Activated CD8-positive, alpha-beta T cell treated with anti-CD3 and anti-CD28 coated beads for 36 hours (primary cell): Measurements from ENCODE around the gene SLC9A5. TPM values are rescaled to one million over a fixed set of nuclear protein-coding genes. Genes with fewer than 3 reads are reported as not detected.

Experiments
- ATAC-seq: fragments of 200-7000 bp; cut with Tn5 transposase; one replicate; pipeline ENCODE4 v1.10.0; 2021; ENCODE audit warnings: mild to moderate bottlenecking, moderate library complexity
- CTCF ChIA-PET: fragments of 350-600 bp; sonication (Branson Sonifier 250); formaldehyde crosslinking; loops from one replicate; lab custom pipeline; 2021; ENCODE audit warnings: antibody characterized with exemption; lab: Charles Lee
- POLR2A ChIA-PET: fragments of 350-600 bp; sonication (Branson Sonifier 250); formaldehyde crosslinking; loops from one replicate; lab custom pipeline; 2021; ENCODE audit warnings: antibody characterized with exemption; lab: Charles Lee
- DNase-seq: peaks from one replicate; pipeline ENCODE4 v3.0.0-alpha.2; 2020
- H3K27ac Mint-ChIP-seq: one replicate; pipeline ENCODE4 v1.8.0; 2021; ENCODE audit warnings: mild to moderate bottlenecking, mixed read lengths
- H3K27me3 Mint-ChIP-seq: one replicate; pipeline ENCODE4 v1.8.0; 2021; ENCODE audit warnings: mixed read lengths
- H3K36me3 Mint-ChIP-seq: one replicate; pipeline ENCODE4 v1.8.0; 2021; ENCODE audit warnings: low read depth, mixed read lengths
- H3K4me1 Mint-ChIP-seq: one replicate; pipeline ENCODE4 v1.8.0; 2021; ENCODE audit warnings: low read depth, mixed read lengths
- H3K4me3 Mint-ChIP-seq: one replicate; pipeline ENCODE4 v1.8.0; 2021; ENCODE audit warnings: mild to moderate bottlenecking, moderate library complexity, mixed read lengths
- H3K9me3 Mint-ChIP-seq: one replicate; pipeline ENCODE4 v1.8.0; 2021; ENCODE audit warnings: mixed read lengths
- CTCF ChIP-seq: fragments of 200-600 bp; IDR thresholded peaks from one replicate; pipeline ENCODE4 v1.8.0; 2022; ENCODE audit warnings: antibody characterized with exemption, mild to moderate bottlenecking
- intact Hi-C: fragments of 100-400 bp; cut with micrococcal nuclease; formaldehyde crosslinking; loops from one replicate; pipeline ENCODE4 v1.10.0; 2022
- total RNA-seq, 2 experiments: library from RNA; stranded (reverse); gene quantifications; one replicate each; pipeline ENCODE4 v1.2.3, GENCODE V29; 2021

SLC9A5 gene
- total RNA-seq, 2 experiments from 2014 or later = 7.7 to 8.1 TPM

GRCh38 chr16:67245674-67246080, 3.1 kb upstream of the SLC9A5 start:
- Mint-ChIP-seq H3K27me3 (no peaks in the 10 kb centered on the region), H3K9me3 (no peaks in the 10 kb centered on the region), H3K27ac (peak overlapping the region; percentile 87), H3K4me3 (peak overlapping the region; percentile 89), H3K36me3 (peaks cover 2% of the 10 kb centered on the region), H3K4me1 (peaks cover 54% of the 10 kb centered on the region)
- no peak for TF ChIP-seq CTCF
- intact Hi-C loops = loop anchor here (2.0 kb wide), 1 partner anchor 53 kb away; the partner anchor contains the start of gene E2F4
- ChIA-PET CTCF (interaction anchor here (0.7 to 1.9 kb wide), 6 partner anchors 18 to 91 kb away, joined by 3 to 9 read pairs (median 6); partner anchors contain the start of genes E2F4 and TMEM208), POLR2A (interaction anchor here (1.9 to 10.0 kb wide), 2 partner anchors 8 to 15 kb away, joined by 8 to 123 read pairs; partner anchors contain the start of gene TMEM208)
- DNase-seq = no peak
- no peak for ATAC-seq

GRCh38 chr16:67246081-67246755, 2.6 kb upstream of the SLC9A5 start:
- TF ChIP-seq CTCF = peak; percentile 49
- intact Hi-C loops = no loop called here
- Mint-ChIP-seq H3K4me3 (peak overlapping the region; percentile 89), H3K4me1 (peaks cover 52% of the 10 kb centered on the region), H3K27me3 (no peaks in the 10 kb centered on the region), H3K36me3 (peaks cover 2% of the 10 kb centered on the region), H3K27ac (peak overlapping the region; percentile 89), H3K9me3 (no peaks in the 10 kb centered on the region)
- ATAC-seq = peak; percentile 15
- DNase-seq = peak; percentile 81
- POLR2A ChIA-PET = interaction anchor here (1.9 to 10.0 kb wide), 2 partner anchors 9 to 16 kb away, joined by 8 to 123 read pairs; partner anchors contain the start of gene TMEM208
- CTCF ChIA-PET = interaction anchor here (0.7 to 1.9 kb wide), 6 partner anchors 19 to 91 kb away, joined by 3 to 9 read pairs (median 6); partner anchors contain the start of genes E2F4 and TMEM208

GRCh38 chr16:67246756-67247191, 2.0 kb upstream of the SLC9A5 start:
- TF ChIP-seq CTCF = no peak
- intact Hi-C loops = no loop called here
- Mint-ChIP-seq H3K4me3 (peak overlapping the region; percentile 89), H3K9me3 (no peaks in the 10 kb centered on the region), H3K27me3 (no peaks in the 10 kb centered on the region), H3K27ac (peak overlapping the region; percentile 89), H3K4me1 (peaks cover 48% of the 10 kb centered on the region), H3K36me3 (peaks cover 2% of the 10 kb centered on the region)
- ChIA-PET CTCF (interaction anchor here (0.8 to 1.9 kb wide), 5 partner anchors 8 to 61 kb away, joined by 3 to 6 read pairs (median 5); partner anchors contain the start of gene E2F4), POLR2A (interaction anchor here (1.2 to 10.0 kb wide), 3 partner anchors 9 to 23 kb away, joined by 3 to 123 read pairs (median 8); partner anchors contain the start of gene TMEM208)
- DNase-seq = no peak
- ATAC-seq = peak; percentile 0

GRCh38 chr16:67247192-67248072, 1.3 kb upstream of the SLC9A5 start, which contains the start of gene FHOD1:
FHOD1 (minus strand) TSS chr16:67247481; CDS start chr16:67247410, 71 bp downstream.
- peaks cover 2% of the 10 kb centered on the region for H3K36me3 Mint-ChIP-seq
- H3K27ac Mint-ChIP-seq = peak within 1 kb of the TSS; percentile 89
- no peak for TF ChIP-seq CTCF
- H3K9me3 Mint-ChIP-seq = no peaks in the 10 kb centered on the region
- ATAC-seq = peak; percentile 72
- peaks cover 47% of the 10 kb centered on the region for H3K4me1 Mint-ChIP-seq
- H3K27me3 Mint-ChIP-seq = no peaks in the 10 kb centered on the region
- ChIA-PET POLR2A (interaction anchor here (0.9 to 10.0 kb wide), 8 partner anchors 8 to 219 kb away, joined by 3 to 123 read pairs (median 4); partner anchors contain the start of gene TMEM208), CTCF (interaction anchor here (0.9 to 1.9 kb wide), 7 partner anchors 9 to 152 kb away, joined by 3 to 6 read pairs (median 3); partner anchors contain the start of gene E2F4)
- intact Hi-C loops = no loop called here
- H3K4me3 Mint-ChIP-seq = peak within 1 kb of the TSS; percentile 89
- peak; percentile 99 for DNase-seq
